ENCODE measurements around the gene MRPL36. TPM values are rescaled to one million over a fixed set of nuclear protein-coding genes. Genes with fewer than 3 reads are reported as not detected.

The MRPL36 gene
- total and polyA plus RNA-seq, 2 experiments from 2014 or later: 47.5 to 149 TPM

GRCh38 chr5:1761453-1761755, 38.2 kb downstream of the MRPL36 start:
- H3K4me2 ChIP-seq: no peak overlapping the region
- H3K4me3 ChIP-seq: no peak overlapping the region
- no peak overlapping the region for H3K27ac Mint-ChIP-seq
- no peaks in the 10 kb centered on the region for H3K27me3 ChIP-seq (ENCODE audit: insufficient read depth)
- H3K27me3 Mint-ChIP-seq (ENCODE audit: insufficient read depth, low read depth, poor library complexity): peaks cover 9% of the 10 kb centered on the region
- DNase-seq (ENCODE audit: low spot score) (no peak), ATAC-seq (no peak)
- no peaks in the 10 kb centered on the region for H3F3A ChIP-seq (replicated peaks; ENCODE audit: low read depth)
- no peak overlapping the region for H3K27ac ChIP-seq (ENCODE audit: low read depth)
- H3K36me3 ChIP-seq (ENCODE audit: insufficient read depth): no peaks in the 10 kb centered on the region
- no peaks in the 10 kb centered on the region for H3K79me2 ChIP-seq (replicated peaks; ENCODE audit: insufficient read depth)
- H3K9me2 ChIP-seq (ENCODE audit: insufficient read depth): no peaks in the 10 kb centered on the region
- no peaks in the 10 kb centered on the region for H4K20me1 ChIP-seq (replicated peaks; ENCODE audit: insufficient read depth)
- H3K9me3 Mint-ChIP-seq: peaks cover 17% of the 10 kb centered on the region
- peaks cover 10% of the 10 kb centered on the region; the same call in 2 of the 3 replicates for H3K36me3 Mint-ChIP-seq (ENCODE audit: low read depth)
- H3K4me1 ChIP-seq (ENCODE audit: insufficient read depth): peaks cover 4% of the 10 kb centered on the region
- no peak overlapping the region for H2AFZ ChIP-seq
- TF ChIP-seq EZH2 (IDR thresholded peaks at IDR 0.05; ENCODE audit: low read depth, unreplicated experiment) (no peak), ZNF462 (CRISPR knock-in tag; IDR thresholded peaks at IDR 0.05) (no peak), REST (IDR thresholded peaks at IDR 0.05; ENCODE audit: unreplicated experiment) (no peak), ZNF331 (CRISPR knock-in tag; IDR thresholded peaks at IDR 0.05; ENCODE audit: low read depth) (no peak), NANOG (IDR thresholded peaks at IDR 0.05; ENCODE audit: borderline replicate concordance) (no peak), ZNF114 (CRISPR knock-in tag; IDR thresholded peaks at IDR 0.05) (no peak), POLR2AphosphoS5 (IDR thresholded peaks at IDR 0.05; ENCODE audit: low read depth) (no peak)
- no peak overlapping the region for H3K4me3 Mint-ChIP-seq
- peaks cover 26% of the 10 kb centered on the region for H3K4me1 Mint-ChIP-seq

Data from GM23338 (cell line).